HG03558 (cell line): ENCODE data around the gene KCNQ2.
"Not testable (repeated sequence)": the region's sequence is repeated elsewhere in the genome, so short reads cannot be mapped to it uniquely, and the experiment has no call there.

Experiments used
- ATAC-seq: cut with Tn5 transposase; IDR thresholded peaks from one replicate; pipeline ENCODE4 v1.9.1; 2021; ENCODE audit warnings: moderate number of reproducible peaks; ENCODE audit not compliant: unreplicated experiment; ENCODE audit errors: extremely low read depth

The KCNQ2 gene

GRCh38 chr20:63397155-63397843 lies 75.2 kb downstream of the KCNQ2 start:
- no peak for ATAC-seq

- ATAC-seq, result no peak
Measured at GRCh38 chr20:63396300-63396699, 76.2 kb downstream of the KCNQ2 start.

- ATAC-seq, result no peak
Measured at GRCh38 chr20:63395723-63396122, 76.7 kb downstream of the KCNQ2 start.

- no peak for ATAC-seq
Measured at GRCh38 chr20:63394920-63395455, 77.5 kb downstream of the KCNQ2 start.

- ATAC-seq, result no peak
Measured at GRCh38 chr20:63394069-63394919, 78.2 kb downstream of the KCNQ2 start.

GRCh38 chr20:63393566-63393965 lies 78.9 kb downstream of the KCNQ2 start:
- no peak for ATAC-seq

GRCh38 chr20:63392465-63393365 lies 79.7 kb downstream of the KCNQ2 start:
- ATAC-seq, result no peak

- no peak for ATAC-seq
Measured at GRCh38 chr20:63387917-63388316, 84.5 kb downstream of the KCNQ2 start.

- no peak for ATAC-seq
Measured at GRCh38 chr20:63387393-63387792, 85.1 kb downstream of the KCNQ2 start.

- ATAC-seq, result no peak
Measured at GRCh38 chr20:63386491-63386890, 86.0 kb downstream of the KCNQ2 start.

GRCh38 chr20:63385819-63386218 lies 86.6 kb downstream of the KCNQ2 start:
- ATAC-seq, result no peak

GRCh38 chr20:63384336-63384735 lies 88.1 kb downstream of the KCNQ2 start:
- no peak for ATAC-seq

- ATAC-seq, result no peak
Measured at GRCh38 chr20:63383556-63383955, 88.9 kb downstream of the KCNQ2 start.

GRCh38 chr20:63382551-63383300 lies 89.7 kb downstream of the KCNQ2 start:
- ATAC-seq, result no peak

- no peak for ATAC-seq
Measured at GRCh38 chr20:63381781-63382431, 90.5 kb downstream of the KCNQ2 start.

GRCh38 chr20:63380346-63380870 lies 92.0 kb downstream of the KCNQ2 start:
- ATAC-seq, result no peak

GRCh38 chr20:63379872-63380271 lies 92.6 kb downstream of the KCNQ2 start:
- ATAC-seq, result not testable (repeated sequence)

- ATAC-seq, result no peak
Measured at GRCh38 chr20:63379296-63379695, 93.2 kb downstream of the KCNQ2 start.

GRCh38 chr20:63378626-63379025 lies 93.8 kb downstream of the KCNQ2 start:
- ATAC-seq, result no peak
